Measurements from ENCODE around the gene ZNF407.
A peak's percentile ranks its signal among the peaks of the same experiment; 100 is the strongest.

Gene ZNF407

GRCh38 chr18:74616494-74616893, 18.8 kb downstream of the ZNF407 start:
- Histone ChIP-seq H3K9me3 (no peaks in the 10 kb centered on the region), H3K36me3 (no peaks in the 10 kb centered on the region), H3K27me3 (no peaks in the 10 kb centered on the region), H3K4me3 (ENCODE audit: low read depth, low read length) (no peak overlapping the region), H3K4me1 (no peaks in the 10 kb centered on the region)
- TF ChIP-seq CTCF (IDR thresholded peaks at IDR 0.05; ENCODE audit: low read depth, low read length), result no peak
- DNase-seq, result no peak

- Histone ChIP-seq H3K36me3 (no peaks in the 10 kb centered on the region), H3K4me1 (no peaks in the 10 kb centered on the region), H3K9me3 (no peaks in the 10 kb centered on the region), H3K4me3 (ENCODE audit: low read depth, low read length) (no peak overlapping the region), H3K27me3 (no peaks in the 10 kb centered on the region)
- no peak for TF ChIP-seq CTCF (IDR thresholded peaks at IDR 0.05; ENCODE audit: low read depth, low read length)
- DNase-seq, result no peak
Observed at GRCh38 chr18:74617486-74617885, 19.8 kb downstream of the ZNF407 start.

- H3K9me3 ChIP-seq, result no peaks in the 10 kb centered on the region
- no peak overlapping the region for H3K4me3 ChIP-seq (ENCODE audit: low read depth, low read length)
- no peaks in the 10 kb centered on the region for H3K27me3 ChIP-seq
- no peak for DNase-seq
- TF ChIP-seq CTCF (IDR thresholded peaks at IDR 0.05; ENCODE audit: low read depth, low read length), result no peak
- H3K36me3 ChIP-seq, result no peaks in the 10 kb centered on the region
- H3K4me1 ChIP-seq, result no peaks in the 10 kb centered on the region
Observed at GRCh38 chr18:74622072-74622471, 24.4 kb downstream of the ZNF407 start.

- Histone ChIP-seq H3K4me1 (no peaks in the 10 kb centered on the region), H3K4me3 (ENCODE audit: low read depth, low read length) (no peak overlapping the region), H3K36me3 (no peaks in the 10 kb centered on the region), H3K27me3 (no peaks in the 10 kb centered on the region), H3K9me3 (no peaks in the 10 kb centered on the region)
- no peak for DNase-seq
- TF ChIP-seq CTCF (IDR thresholded peaks at IDR 0.05; ENCODE audit: low read depth, low read length), result peak; percentile 33; the same call in 1 of the 2 replicates
Observed at GRCh38 chr18:74623047-74623816, 25.6 kb downstream of the ZNF407 start.

GRCh38 chr18:74624466-74624865, 26.8 kb downstream of the ZNF407 start:
- TF ChIP-seq CTCF (IDR thresholded peaks at IDR 0.05; ENCODE audit: low read depth, low read length), result no peak
- no peak for DNase-seq

GRCh38 chr18:74625157-74625556, 27.5 kb downstream of the ZNF407 start:
- Histone ChIP-seq H3K4me1 (no peaks in the 10 kb centered on the region), H3K36me3 (no peaks in the 10 kb centered on the region), H3K4me3 (ENCODE audit: low read depth, low read length) (no peak overlapping the region), H3K9me3 (no peaks in the 10 kb centered on the region), H3K27me3 (no peaks in the 10 kb centered on the region)
- DNase-seq, result no peak
- no peak for TF ChIP-seq CTCF (IDR thresholded peaks at IDR 0.05; ENCODE audit: low read depth, low read length)

More at GRCh38 chr18:74624466-74624865, 26.8 kb downstream of the ZNF407 start:
- Histone ChIP-seq H3K36me3 (no peaks in the 10 kb centered on the region), H3K9me3 (no peaks in the 10 kb centered on the region), H3K4me3 (ENCODE audit: low read depth, low read length) (no peak overlapping the region), H3K4me1 (no peaks in the 10 kb centered on the region), H3K27me3 (no peaks in the 10 kb centered on the region)

Data from BE2C (cell line).